Measurements from ENCODE around the gene UAP1L1.

The UAP1L1 gene

DNA sequence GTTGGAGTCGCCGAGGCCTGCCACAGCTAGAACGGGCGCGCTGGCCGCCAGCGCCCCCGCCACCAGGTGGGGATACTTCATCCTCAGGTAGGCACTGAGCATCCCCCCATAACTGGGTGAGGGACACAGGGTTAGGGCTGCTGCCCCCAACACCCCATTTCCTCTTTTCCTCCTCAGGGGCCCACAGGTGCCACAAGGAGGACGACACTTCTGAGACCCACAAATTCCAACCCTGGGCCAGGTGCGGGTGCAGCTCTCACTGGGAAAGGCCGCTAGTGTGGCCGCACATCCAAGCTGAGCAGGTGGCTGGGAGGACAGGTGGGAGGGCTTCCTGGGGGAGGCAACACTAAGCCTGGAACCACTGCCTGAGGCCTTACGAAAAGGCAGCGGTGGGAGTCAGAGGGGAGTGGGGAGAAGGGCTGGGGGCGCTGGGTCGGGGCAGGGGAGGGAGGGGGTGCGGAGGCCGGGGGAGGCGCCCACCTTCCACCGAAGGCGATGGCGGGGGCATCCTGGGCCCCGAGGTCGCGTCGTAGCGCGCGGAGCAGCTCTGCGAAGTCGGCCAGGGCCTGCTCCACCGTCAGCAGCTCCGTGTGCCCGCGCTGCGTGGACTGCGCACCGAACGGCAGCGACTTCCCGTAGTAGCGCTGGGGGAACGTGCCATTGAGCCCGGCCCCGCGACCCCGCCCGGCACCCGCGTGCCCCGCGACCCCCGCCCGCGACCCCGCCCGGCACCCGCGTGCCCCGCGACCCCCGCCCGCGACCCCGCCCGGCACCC, 36.3 kb downstream of the UAP1L1 start:
- no peak for DNase-seq (ENCODE audit: extremely low read depth, low read depth)
- no peak for TF ChIP-seq CTCF (IDR thresholded peaks at IDR 0.05; ENCODE audit: low read depth, low read length, missing control alignments)
- peak overlapping the region; percentile 50 for H3K4me3 ChIP-seq (replicated peaks; ENCODE audit: low read depth, low read length)

- no peak for TF ChIP-seq CTCF (IDR thresholded peaks at IDR 0.05; ENCODE audit: low read depth, low read length, missing control alignments)
- DNase-seq (ENCODE audit: extremely low read depth, low read depth) = no peak
- H3K4me3 ChIP-seq (replicated peaks; ENCODE audit: low read depth, low read length) = peak overlapping the region; percentile 50
Observed at GRCh38 chr9:137114220-137114612, 36.9 kb downstream of the UAP1L1 start.

GRCh38 chr9:137114613-137115393, 37.5 kb downstream of the UAP1L1 start, which contains the start of gene DPP7:
Gene DPP7 (minus strand): TSS chr9:137114733. CDS start chr9:137114713, 20 bp downstream.
- peak within 1 kb of the TSS; percentile 50 for H3K4me3 ChIP-seq (replicated peaks; ENCODE audit: low read depth, low read length)
- no peak for DNase-seq (ENCODE audit: extremely low read depth, low read depth)
- no peak for TF ChIP-seq CTCF (IDR thresholded peaks at IDR 0.05; ENCODE audit: low read depth, low read length, missing control alignments)

DNA sequence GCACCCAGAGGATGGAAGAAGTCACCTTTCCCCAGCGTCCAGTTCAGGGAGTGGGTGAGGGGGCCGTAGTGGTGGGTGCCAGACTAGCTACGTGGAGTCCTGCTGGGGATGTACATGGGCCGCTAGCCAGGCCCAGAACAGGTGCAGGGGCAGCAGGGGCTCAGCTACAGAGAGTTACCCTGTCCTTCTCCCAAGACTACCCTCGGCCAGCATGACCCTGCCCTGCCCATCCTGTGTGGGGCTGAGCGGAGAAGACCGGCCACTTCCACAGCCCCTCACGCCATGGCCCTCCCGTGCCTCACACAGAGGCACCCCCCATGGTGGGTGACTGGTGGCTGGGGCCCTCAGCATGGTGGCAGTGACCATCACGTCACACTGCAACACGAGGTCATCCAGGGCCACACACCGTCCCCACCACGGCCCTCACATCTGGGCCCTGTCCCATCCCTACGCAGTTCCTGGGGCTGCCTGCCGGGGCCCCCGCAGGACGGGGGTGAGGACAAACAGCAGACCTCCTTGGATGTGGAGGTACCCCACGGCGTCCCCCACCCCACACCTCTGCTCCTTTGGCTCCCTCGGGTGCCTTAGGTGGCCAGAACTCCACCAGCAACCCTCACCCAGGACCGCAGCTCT, 38.2 kb downstream of the UAP1L1 start:
- peak overlapping the region; percentile 50 for H3K4me3 ChIP-seq (replicated peaks; ENCODE audit: low read depth, low read length)
- DNase-seq (ENCODE audit: extremely low read depth, low read depth) = no peak

GRCh38 chr9:137116027-137116507, 38.8 kb downstream of the UAP1L1 start:
- no peak for DNase-seq (ENCODE audit: extremely low read depth, low read depth)
- TF ChIP-seq CTCF (IDR thresholded peaks at IDR 0.05; ENCODE audit: low read depth, low read length, missing control alignments) = no peak
- no peak overlapping the region for H3K4me3 ChIP-seq (replicated peaks; ENCODE audit: low read depth, low read length)

More for the DNA sequence above, 38.2 kb downstream of the UAP1L1 start:
- TF ChIP-seq CTCF (IDR thresholded peaks at IDR 0.05; ENCODE audit: low read depth, low read length, missing control alignments) = no peak

- H3K4me3 ChIP-seq (replicated peaks; ENCODE audit: low read depth, low read length) = no peak overlapping the region
- no peak for DNase-seq (ENCODE audit: extremely low read depth, low read depth)
- no peak for TF ChIP-seq CTCF (IDR thresholded peaks at IDR 0.05; ENCODE audit: low read depth, low read length, missing control alignments)
Observed at GRCh38 chr9:137116728-137117127, 39.4 kb downstream of the UAP1L1 start.
